H1 (cell line): ENCODE measurements around the gene CAPZB. TPM values are rescaled to one million over a fixed set of nuclear protein-coding genes. Genes with fewer than 3 reads are reported as not detected.
A peak's percentile ranks its signal among the peaks of the same experiment; 100 is the strongest.

Source experiments
- CTCF ChIA-PET: fragments of 300-600 bp; sonication (Branson Sonifier 250); formaldehyde crosslinking; loops from one replicate; lab custom pipeline; 2021; ENCODE audit not compliant: partially characterized antibody; lab: Charles Lee
- POLR2A ChIA-PET: fragments of 300-600 bp; sonication (Branson Sonifier 250); formaldehyde crosslinking; loops from one replicate; lab custom pipeline; 2021; ENCODE audit warnings: inconsistent platforms; ENCODE audit not compliant: partially characterized antibody; lab: Charles Lee
- DNase-seq, 2 experiments: peaks; one replicate each; pipeline versions ENCODE4 v3.0.0 to v3.0.0-alpha.2; 2010 to 2022; ENCODE audit warnings: low spot score in 2 of 2, low read depth in 1 of 2, mixed read lengths in 1 of 2
- FAIRE-seq: peaks from 2 replicates; lab custom pipeline; 2011; peaks lifted over from hg19 to GRCh38; lab: Jason Lieb, UNC
- H2AFZ ChIP-seq: 2 replicates; pipeline ENCODE4 v1.8.1; 2012; ENCODE audit warnings: low read length, inconsistent platforms
- H2AK5ac ChIP-seq: 2 replicates; pipeline ENCODE4 v1.6.1; 2013; ENCODE audit warnings: low read depth, low read length
- H2BK120ac ChIP-seq: replicated peaks from 2 replicates; pipeline ENCODE3; 2013; ENCODE audit warnings: low read depth, low read length, inconsistent platforms
- H2BK12ac ChIP-seq: 2 replicates; pipeline ENCODE4 v1.6.1; 2013; ENCODE audit warnings: low read depth, low read length
- H2BK15ac ChIP-seq: 2 replicates; pipeline ENCODE4 v1.6.1; 2013; ENCODE audit warnings: low read length
- H2BK20ac ChIP-seq: 2 replicates; pipeline ENCODE4 v1.6.1; 2013; ENCODE audit warnings: low read length
- H2BK5ac ChIP-seq: 2 replicates; pipeline ENCODE4 v1.6.1; 2013; ENCODE audit warnings: low read depth, low read length
- H3K14ac ChIP-seq: 2 replicates; pipeline ENCODE4 v1.6.1; 2013; ENCODE audit warnings: inconsistent platforms; ENCODE audit not compliant: insufficient read length
- H3K18ac ChIP-seq: 2 replicates; pipeline ENCODE4 v1.6.1; 2013; ENCODE audit warnings: low read length; ENCODE audit errors: extremely low read depth
- H3K23ac ChIP-seq: 2 replicates; pipeline ENCODE4 v1.6.1; 2013; ENCODE audit warnings: inconsistent platforms; ENCODE audit not compliant: insufficient read length
- H3K23me2 ChIP-seq: 2 replicates; pipeline ENCODE4 v1.6.1; 2013; ENCODE audit warnings: low read depth, low read length
- H3K27ac ChIP-seq: 2 replicates; pipeline ENCODE4 v1.6.1; 2011; ENCODE audit warnings: low read depth, low read length, inconsistent platforms
- H3K27me3 ChIP-seq, 4 experiments: replicated peaks in 1 of 4; 1 replicate in 1 of 4; 2 replicates in 3 of 4; pipeline versions ENCODE4 v1.6.1 to v1.8.1; 2011 to 2013; ENCODE audit warnings: low read length in 3 of 4, mild to moderate bottlenecking in 3 of 4, inconsistent platforms in 2 of 4, mixed read lengths in 2 of 4, moderate library complexity in 1 of 4; ENCODE audit not compliant: control insufficient read depth in 3 of 4, insufficient read depth in 3 of 4; ENCODE audit errors: extremely low read depth in 1 of 4
- H3K36me3 ChIP-seq, 4 experiments: 2 replicates each; pipeline versions ENCODE4 v1.6.1 to v1.8.1; 2011 to 2013; ENCODE audit warnings: mild to moderate bottlenecking in 4 of 4, low read length in 3 of 4, moderate library complexity in 2 of 4, control low read depth in 1 of 4, inconsistent platforms in 1 of 4; ENCODE audit not compliant: insufficient read depth in 4 of 4, control insufficient read depth in 2 of 4
- H3K4ac ChIP-seq: replicated peaks from 2 replicates; pipeline ENCODE3; 2013; ENCODE audit warnings: low read length, low read depth, mixed read lengths, inconsistent platforms; ENCODE audit not compliant: insufficient read length
- H3K4me1 ChIP-seq, 4 experiments: replicated peaks in 1 of 4; 1 replicate in 1 of 4; 2 replicates in 3 of 4; pipeline versions ENCODE4 v1.6.1 to v1.8.1; 2011 to 2013; ENCODE audit warnings: low read length in 3 of 4, inconsistent platforms in 2 of 4, mixed read lengths in 1 of 4; ENCODE audit not compliant: insufficient read depth in 4 of 4, control insufficient read depth in 3 of 4
- H3K4me2 ChIP-seq, 2 experiments: 2 replicates each; pipeline versions ENCODE4 v1.6.1 to v1.8.1; 2011 to 2013; ENCODE audit warnings: low read depth in 2 of 2, low read length in 2 of 2, control low read depth in 1 of 2, inconsistent platforms in 1 of 2, mild to moderate bottlenecking in 1 of 2; ENCODE audit not compliant: insufficient read depth in 1 of 2
- H3K4me3 ChIP-seq, 4 experiments: fragments of 200-600, 300-600 bp in 1 of 4; sonication (generic), shearing (Covaris generic), sonication (Bioruptor Twin) in 1 of 4; 2 replicates each; pipeline versions ENCODE4 v1.5.1 to v1.8.1; 2011 to 2016; ENCODE audit warnings: low read length in 4 of 4, low read depth in 3 of 4, control low read depth in 2 of 4, inconsistent platforms in 2 of 4, mild to moderate bottlenecking in 2 of 4, mixed read lengths in 1 of 4, moderate library complexity in 1 of 4; ENCODE audit not compliant: insufficient read depth in 2 of 4; ENCODE audit errors: extremely low read depth in 1 of 4
- H3K56ac ChIP-seq: replicated peaks from 2 replicates; pipeline ENCODE3; 2013; ENCODE audit warnings: low read depth, mild to moderate bottlenecking, mixed read lengths, low read length, inconsistent platforms; ENCODE audit not compliant: insufficient read length
- H3K79me1 ChIP-seq: 2 replicates; pipeline ENCODE4 v1.6.1; 2013; ENCODE audit warnings: low read depth, low read length, control low read depth
- H3K79me2 ChIP-seq, 2 experiments: 2 replicates each; pipeline versions ENCODE4 v1.6.1 to v1.8.1; 2012 to 2013; ENCODE audit warnings: low read length in 2 of 2, mild to moderate bottlenecking in 2 of 2, inconsistent platforms in 1 of 2; ENCODE audit not compliant: insufficient read depth in 2 of 2, control insufficient read depth in 1 of 2
- H3K9ac ChIP-seq, 4 experiments: replicated peaks in 1 of 4; 1 replicate in 1 of 4; 2 replicates in 3 of 4; pipeline versions ENCODE4 v1.6.1 to v1.8.1; 2011 to 2013; ENCODE audit warnings: low read depth in 3 of 4, low read length in 3 of 4, control low read depth in 2 of 4, mild to moderate bottlenecking in 2 of 4, moderate library complexity in 2 of 4, inconsistent platforms in 1 of 4; ENCODE audit errors: extremely low read depth in 1 of 4
- H3K9me3 ChIP-seq, 2 experiments: 2 replicates each; pipeline versions ENCODE4 v1.6.1 to v1.8.1; 2012 to 2013; ENCODE audit warnings: mild to moderate bottlenecking in 2 of 2, moderate library complexity in 2 of 2, control low read depth in 1 of 2, inconsistent platforms in 1 of 2, low read depth in 1 of 2, low read length in 1 of 2, mixed read lengths in 1 of 2; ENCODE audit not compliant: insufficient read depth in 2 of 2
- H4K20me1 ChIP-seq, 2 experiments: replicated peaks in 1 of 2; 2 replicates each; pipeline versions ENCODE3 to v1.8.1; 2011 to 2013; ENCODE audit warnings: inconsistent platforms in 2 of 2, low read length in 2 of 2, mild to moderate bottlenecking in 1 of 2; ENCODE audit not compliant: insufficient read depth in 2 of 2, control insufficient read depth in 1 of 2
- H4K5ac ChIP-seq: 2 replicates; pipeline ENCODE4 v1.6.1; 2013; ENCODE audit warnings: low read length, low read depth, mixed read lengths, inconsistent platforms; ENCODE audit not compliant: insufficient read length
- H4K8ac ChIP-seq: 2 replicates; pipeline ENCODE4 v1.8.0; 2013; ENCODE audit warnings: mild to moderate bottlenecking, moderate library complexity, low read length, inconsistent platforms; ENCODE audit not compliant: insufficient read depth; ENCODE audit errors: extremely low read depth
- H4K91ac ChIP-seq: replicated peaks from 2 replicates; pipeline ENCODE3; 2013; ENCODE audit warnings: low read length, mixed read lengths, inconsistent platforms; ENCODE audit not compliant: insufficient read length
- HDAC6 ChIP-seq: IDR thresholded peaks from one replicate; pipeline ENCODE4 v1.7.1; 2012; ENCODE audit warnings: low read depth, mild to moderate bottlenecking, inconsistent platforms, low read length, moderate library complexity
- KDM4A ChIP-seq: IDR thresholded peaks from one replicate; pipeline ENCODE4 v1.7.1; 2012; ENCODE audit warnings: low read depth, mild to moderate bottlenecking, moderate library complexity, low read length, inconsistent platforms; ENCODE audit not compliant: severe bottlenecking
- SP2 ChIP-seq: IDR thresholded peaks from 2 replicates; pipeline ENCODE4 v1.6.1; 2012; ENCODE audit warnings: mild to moderate bottlenecking, low read length, inconsistent platforms
- TAF1 ChIP-seq: IDR thresholded peaks from 2 replicates; pipeline ENCODE4 v1.6.1; 2011; ENCODE audit warnings: mild to moderate bottlenecking, low read depth, low read length
- WGBS, 2 experiments: shearing (Covaris generic) in 1 of 2; methylation state at CpG; one replicate each; pipeline versions ENCODE4 v1.1.6 to v1.1.7; 2013 to 2015; ENCODE audit warnings: low lambda C conversion rate in 2 of 2, mixed read lengths in 2 of 2, inconsistent platforms in 1 of 2, low coverage in 1 of 2, missing lambda C conversion rate in 1 of 2; ENCODE audit not compliant: insufficient replicate concordance in 2 of 2, insufficient coverage in 1 of 2, insufficient read length in 1 of 2; ENCODE audit errors: extremely low coverage in 1 of 2, missing lambda C conversion rate in 1 of 2; 5-methylcytosine and 5-hydroxymethylcytosine counted together
- polyA plus RNA-seq, 7 experiments: library from polyadenylated mRNA; depleted of rRNA in 3 of 7; stranded (reverse) in 5 of 7; unstranded in 2 of 7; fragments of >200 nt in 5 of 7; fragments of 200-250 nt in 2 of 7; gene quantifications; 1 replicate in 5 of 7; 2 replicates in 1 of 7; 4 replicates in 1 of 7; pipeline versions ENCODE4 v1.2.1 to v1.2.3, GENCODE V29; 2011 to 2013; ENCODE audit warnings: missing spikeins in 2 of 7, mixed read lengths in 2 of 7
- total RNA-seq: library from RNA; stranded (reverse); fragmentation: NEBNext Ultra II Directional; extraction: Animal tissue kit (Norgen Biotek cat#: 25700); gene quantifications from 2 replicates; pipeline ENCODE4 v1.2.1, GENCODE V29; 2021

Gene CAPZB
- total and polyA plus RNA-seq, 2 of the 8 experiments (the other 6 are each of a cell fraction or from before 2014, with no cell fraction given) = 162 to 371 TPM

DNA sequence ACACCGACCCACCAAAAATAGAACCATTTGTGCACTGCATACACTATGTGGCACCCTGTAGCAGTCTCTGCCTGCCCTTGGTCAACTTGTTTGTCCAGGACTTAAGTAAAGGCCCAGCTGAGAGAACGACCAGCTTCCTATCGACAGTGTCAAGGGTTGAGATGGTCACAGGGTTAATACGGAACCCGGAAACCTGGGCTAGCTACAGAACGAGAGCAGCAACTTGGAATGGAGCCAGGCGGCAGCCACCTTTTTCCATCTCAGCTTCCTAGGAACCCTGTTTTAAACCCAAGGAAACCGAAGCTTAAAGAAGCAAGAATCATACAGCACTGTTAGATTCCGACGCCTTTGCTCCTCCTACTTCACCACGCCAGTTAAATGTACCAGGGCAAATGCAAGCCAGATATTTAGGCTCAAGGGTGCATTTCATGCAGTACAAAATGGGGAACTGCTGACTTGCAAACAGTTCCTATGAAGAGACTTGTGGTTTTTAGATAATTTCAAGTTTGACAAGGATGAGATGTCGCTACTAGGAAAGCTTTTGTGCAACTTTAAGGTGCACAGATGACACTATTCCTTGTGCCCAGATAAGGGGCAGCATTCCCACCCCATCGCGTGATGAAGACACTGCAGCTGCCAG lies 137.7 kb downstream of the CAPZB start:
- Histone ChIP-seq H2AK5ac (no peak overlapping the region), H3K4me1 (peaks cover 0 to 2% (median under 1%) of the 10 kb centered on the region in 4 experiments; a peak in 3 of 7 replicates), H4K20me1 (peaks cover 1 to 2% of the 10 kb centered on the region in 2 experiments), H3K14ac (no peak overlapping the region)
- POLR2A ChIA-PET = interaction anchor here (0.6 kb wide), 1 partner anchor 137 kb away, joined by 3 read pairs; no protein-coding TSS in a partner anchor
- TF ChIP-seq TAF1 (no peak), HDAC6 (no peak), SP2 (no peak), KDM4A (no peak)
- TF ChIP-seq, all 59 proteins: peak for 0
- Histone ChIP-seq H3K23ac (no peak overlapping the region), H3K27ac (no peak overlapping the region), H3K27me3 (no peaks in the 10 kb centered on the region), H2BK15ac (no peak overlapping the region), H4K8ac (no peak overlapping the region), H3K9ac (no peak overlapping the region), H4K91ac (no peak overlapping the region), H3K56ac (no peak overlapping the region), H3K79me2 (no peaks in the 10 kb centered on the region), H3K9me3 (no peaks in the 10 kb centered on the region), H4K5ac (no peak overlapping the region), H2BK20ac (no peak overlapping the region), H2BK120ac (no peak overlapping the region), H3K4me3 (no peak overlapping the region), H2AFZ (no peak overlapping the region), H3K4ac (no peak overlapping the region), H3K23me2 (no peaks in the 10 kb centered on the region), H3K4me2 (no peak overlapping the region), H3K36me3 (peaks cover 3 to 33% (median 9%) of the 10 kb centered on the region in 4 experiments; a peak in 6 of 8 replicates), H2BK5ac (0 out of 2 replicates have a peak overlapping the region, but pooled peaks have one; percentile 35), H3K79me1 (no peaks in the 10 kb centered on the region; the same call in none of the 2 replicates), H2BK12ac (no peak overlapping the region), H3K18ac (no peak overlapping the region)
- FAIRE-seq = no peak
- 91% methylated on average over 14 of the region's 14 CpGs; no CpG with 5 or more reads in 1 of the 2 experiments for WGBS, 2 experiments
- CTCF ChIA-PET = interaction anchor here (0.7 to 8.0 kb wide), 12 partner anchors 20 to 324 kb away, joined by 3 to 62 read pairs (median 3); no protein-coding TSS in a partner anchor
- no peak for DNase-seq
